Esophagus squamous epithelium (tissue), 4 donors: ENCODE measurements around the gene NOL6.
"Not testable (repeated sequence)": the region's sequence is repeated elsewhere in the genome, so short reads cannot be mapped to it uniquely, and the experiment has no call there.

Source experiments
- CTCF ChIP-seq, 6 experiments: fragments of 450-650 bp in 4 of 6; fragments of 200-600 bp in 2 of 6; sonication (generic) in 2 of 6; IDR thresholded peaks; one replicate each; pipeline ENCODE4 v1.5.1; 2016 to 2019; ENCODE audit warnings: antibody characterized with exemption in 6 of 6, mild to moderate bottlenecking in 4 of 6, moderate library complexity in 4 of 6
- POLR2A ChIP-seq, 4 donors: fragments of 450-650 bp; IDR thresholded peaks; one replicate each; pipeline ENCODE4 v1.6.1; 2017; ENCODE audit warnings: antibody characterized with exemption in 4 of 4, mild to moderate bottlenecking in 4 of 4, moderate library complexity in 3 of 4

DNA sequence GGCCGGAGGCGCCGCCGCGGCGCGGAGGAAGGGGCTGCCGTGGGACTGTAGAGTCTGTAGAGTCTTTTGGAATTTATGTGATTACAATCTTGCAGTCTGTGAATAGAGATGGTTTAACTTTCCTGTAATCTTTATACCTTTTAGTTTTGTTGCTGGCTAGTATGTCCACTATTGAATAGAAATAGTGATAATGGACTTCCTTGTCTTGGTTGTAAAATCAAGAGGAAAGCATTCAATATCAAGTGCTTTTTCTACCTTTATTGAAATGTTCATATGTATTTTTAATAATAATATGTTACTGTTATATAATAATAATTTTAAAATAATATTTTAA is 37.4 kb upstream of the NOL6 start:
- TF ChIP-seq POLR2A, CTCF (IDR thresholded peaks at IDR 0.05): not testable (repeated sequence)
